Activated CD4-positive, alpha-beta T cell treated with anti-CD3 and anti-CD28 coated beads, Interleukin-2, amount 10 ng/mL, durations not matched to agents 7 days and 5 days (primary cell): ENCODE results near the gene TRAPPC5. TPM values are rescaled to one million over a fixed set of nuclear protein-coding genes. Genes with fewer than 3 reads are reported as not detected.
A peak's percentile ranks its signal among the peaks of the same experiment; 100 is the strongest.

ENCODE experiments used
- CTCF ChIA-PET: fragments of 350-600 bp; sonication (Branson Sonifier 250); formaldehyde crosslinking; loops from one replicate; lab custom pipeline; 2021; ENCODE audit warnings: antibody characterized with exemption; lab: Charles Lee
- POLR2A ChIA-PET: fragments of 350-600 bp; sonication (Branson Sonifier 250); formaldehyde crosslinking; loops from one replicate; lab custom pipeline; 2021; ENCODE audit warnings: antibody characterized with exemption; lab: Charles Lee
- DNase-seq: peaks from one replicate; pipeline ENCODE4 v3.0.0-alpha.2; 2020
- H3K27ac Mint-ChIP-seq: one replicate; pipeline ENCODE4 v1.8.0; 2021; ENCODE audit warnings: mild to moderate bottlenecking, moderate library complexity, mixed read lengths
- H3K27me3 Mint-ChIP-seq: one replicate; pipeline ENCODE4 v1.8.0; 2021; ENCODE audit warnings: mixed read lengths
- H3K36me3 Mint-ChIP-seq: one replicate; pipeline ENCODE4 v1.8.0; 2021; ENCODE audit warnings: low read depth, mixed read lengths
- H3K4me1 Mint-ChIP-seq: one replicate; pipeline ENCODE4 v1.8.0; 2021; ENCODE audit warnings: mixed read lengths
- H3K4me3 Mint-ChIP-seq: one replicate; pipeline ENCODE4 v1.8.0; 2021; ENCODE audit warnings: mild to moderate bottlenecking, moderate library complexity, mixed read lengths
- H3K9me3 Mint-ChIP-seq: one replicate; pipeline ENCODE4 v1.8.0; 2021; ENCODE audit warnings: mixed read lengths
- total RNA-seq, 2 experiments: library from RNA; stranded (reverse); gene quantifications; one replicate each; pipeline ENCODE4 v1.2.3, GENCODE V29; 2021

Gene TRAPPC5
- total RNA-seq, 2 experiments from 2014 or later = 105 to 106 TPM

DNA sequence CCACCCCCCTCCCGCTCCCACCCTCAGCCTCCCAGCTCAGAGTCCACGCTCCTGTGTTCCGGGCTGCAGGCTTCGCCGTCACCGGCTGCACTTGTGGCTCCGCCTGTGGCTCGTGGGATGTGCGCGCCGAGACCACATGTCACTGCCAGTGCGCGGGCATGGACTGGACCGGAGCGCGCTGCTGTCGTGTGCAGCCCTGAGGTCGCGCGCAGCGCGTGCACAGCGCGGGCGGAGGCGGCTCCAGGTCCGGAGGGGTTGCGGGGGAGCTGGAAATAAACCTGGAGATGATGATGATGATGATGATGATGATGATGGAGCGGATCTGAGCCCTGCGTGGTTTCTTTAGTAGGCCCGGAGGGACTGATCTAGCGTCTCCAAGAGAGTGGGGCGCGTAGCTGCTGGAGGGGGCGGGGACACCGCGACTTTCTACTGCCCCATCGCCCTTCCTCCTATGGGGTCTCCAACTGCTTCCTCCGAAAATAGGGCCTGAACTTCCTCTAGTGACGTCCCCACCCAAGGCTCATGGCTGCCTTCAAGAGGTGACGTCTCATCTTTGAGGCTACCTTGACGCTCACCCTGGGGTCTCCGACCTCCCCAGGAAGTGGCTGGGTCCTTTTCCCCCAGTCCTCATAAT lies 10.4 kb upstream of the TRAPPC5 start:
- Mint-ChIP-seq H3K27ac (no peak overlapping the region), H3K4me3 (peak overlapping the region; percentile 38), H3K4me1 (peaks cover 23% of the 10 kb centered on the region), H3K9me3 (no peaks in the 10 kb centered on the region), H3K27me3 (peaks cover 26% of the 10 kb centered on the region), H3K36me3 (no peaks in the 10 kb centered on the region)
- peak; percentile 33 for DNase-seq
- ChIA-PET CTCF (interaction anchor here (0.6 to 3.2 kb wide), 5 partner anchors 10 to 316 kb away, joined by 3 to 20 read pairs (median 4); partner anchors contain the start of genes PCP2 and TRAPPC5), POLR2A (no interaction called here)

DNA sequence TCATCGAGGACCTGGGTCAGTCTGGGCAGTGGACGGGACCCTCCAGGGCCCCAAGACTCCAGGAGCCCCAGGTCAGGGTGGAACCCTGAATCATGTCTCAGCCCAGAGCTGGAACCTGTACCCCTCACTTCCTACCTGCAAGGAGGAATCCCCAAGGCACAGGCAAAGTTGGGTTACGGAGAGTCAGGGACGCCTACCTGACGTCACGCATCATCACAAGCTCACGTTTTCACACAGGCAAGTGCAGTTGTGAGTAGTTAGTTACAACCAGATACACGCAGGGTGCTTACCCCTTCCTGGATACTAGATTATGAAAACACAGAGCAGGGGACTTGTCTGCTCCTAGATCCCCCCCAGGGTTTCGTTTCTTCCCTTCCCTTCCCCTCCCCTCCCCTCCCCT lies 9.8 kb upstream of the TRAPPC5 start:
- no peaks in the 10 kb centered on the region for H3K36me3 Mint-ChIP-seq
- CTCF ChIA-PET = interaction anchor here (0.6 to 1.1 kb wide), 4 partner anchors 10 to 37 kb away, joined by 3 to 5 read pairs (median 4); partner anchors contain the start of genes PCP2 and TRAPPC5
- no peaks in the 10 kb centered on the region for H3K9me3 Mint-ChIP-seq
- peaks cover 24% of the 10 kb centered on the region for H3K4me1 Mint-ChIP-seq
- H3K4me3 Mint-ChIP-seq = no peak overlapping the region
- no peak for DNase-seq
- H3K27me3 Mint-ChIP-seq = peaks cover 25% of the 10 kb centered on the region
- POLR2A ChIA-PET = no interaction called here
- H3K27ac Mint-ChIP-seq = no peak overlapping the region

DNA sequence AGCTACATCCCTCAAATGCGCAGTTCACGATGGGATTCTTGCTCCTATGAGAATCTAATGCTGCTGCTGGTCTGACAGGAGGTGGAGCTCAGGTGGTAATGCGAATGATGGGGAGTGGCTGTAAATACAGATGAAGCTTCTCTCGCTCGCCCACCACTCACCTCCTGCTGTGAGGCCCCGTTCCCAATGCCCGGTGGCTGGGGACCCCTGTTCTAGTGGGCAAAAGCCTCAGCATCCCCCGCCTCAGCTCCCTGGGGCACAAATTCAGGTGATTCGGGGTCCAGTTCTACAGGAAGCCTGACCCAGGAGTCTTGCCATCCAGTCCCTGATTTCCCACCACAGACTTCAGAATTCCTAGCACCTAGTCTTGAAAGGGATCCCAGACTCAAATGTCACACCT lies 8.1 kb upstream of the TRAPPC5 start:
- ChIA-PET POLR2A (no interaction called here), CTCF (no interaction called here)
- Mint-ChIP-seq H3K4me1 (peaks cover 39% of the 10 kb centered on the region), H3K27ac (no peak overlapping the region), H3K27me3 (peaks cover 33% of the 10 kb centered on the region), H3K4me3 (no peak overlapping the region), H3K36me3 (no peaks in the 10 kb centered on the region), H3K9me3 (no peaks in the 10 kb centered on the region)
- DNase-seq = no peak

DNA sequence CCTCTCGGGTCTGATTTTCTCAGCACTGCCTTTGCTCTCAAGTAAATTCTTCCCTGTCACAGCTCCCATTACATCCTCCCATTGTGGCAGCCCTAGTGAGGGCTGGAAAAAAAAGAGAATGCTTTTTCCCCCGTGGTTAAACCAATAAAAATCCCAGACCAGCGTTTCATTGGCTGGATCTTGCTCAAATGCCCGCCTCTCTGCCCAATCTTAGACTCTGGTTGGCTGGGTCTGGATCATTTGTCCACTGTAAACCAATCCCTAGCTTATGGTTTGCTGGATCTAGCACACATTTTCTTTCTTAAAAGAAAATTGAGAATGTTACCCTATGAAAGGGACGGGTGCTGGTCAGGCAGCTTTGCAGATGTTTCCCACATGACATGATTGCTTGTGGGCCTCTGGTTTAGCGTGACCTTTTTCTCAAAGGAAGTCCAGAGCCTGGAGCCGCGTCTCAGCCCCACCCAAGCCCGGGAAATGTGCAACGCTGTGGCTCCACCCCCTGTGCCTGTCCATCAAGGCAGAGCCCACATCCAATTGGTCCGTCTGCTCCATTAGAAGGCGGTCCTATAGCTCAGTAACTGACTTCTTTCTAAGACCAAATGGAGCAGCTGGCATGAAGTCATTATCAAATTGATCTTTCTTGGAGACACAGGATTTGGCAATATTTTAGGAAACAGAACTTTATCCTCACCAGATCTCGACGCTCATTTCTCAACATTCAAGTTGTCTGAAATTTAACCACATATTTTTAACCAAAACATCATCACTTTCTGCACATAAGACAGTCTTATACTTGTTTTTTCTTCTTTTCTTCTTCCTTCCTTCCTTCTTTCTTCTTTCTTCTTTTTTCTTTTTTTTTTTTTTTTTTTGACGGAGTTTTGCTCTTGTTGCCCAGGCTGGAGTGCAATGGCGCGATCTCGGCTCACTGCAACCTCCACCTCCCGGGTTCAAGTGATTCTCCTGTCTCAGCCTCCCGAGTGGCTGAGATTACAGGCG lies 6.3 kb upstream of the TRAPPC5 start:
- peak; percentile 27 for DNase-seq
- no peak overlapping the region for H3K27ac Mint-ChIP-seq
- no peak overlapping the region for H3K4me3 Mint-ChIP-seq
- no peaks in the 10 kb centered on the region for H3K9me3 Mint-ChIP-seq
- peaks cover 51% of the 10 kb centered on the region for H3K4me1 Mint-ChIP-seq
- H3K36me3 Mint-ChIP-seq = no peaks in the 10 kb centered on the region
- POLR2A ChIA-PET = no interaction called here
- H3K27me3 Mint-ChIP-seq = peaks cover 35% of the 10 kb centered on the region
- CTCF ChIA-PET = interaction anchor here (0.6 kb wide), 2 partner anchors 106 to 1028 kb away, joined by 3 read pairs; no protein-coding TSS in a partner anchor

DNA sequence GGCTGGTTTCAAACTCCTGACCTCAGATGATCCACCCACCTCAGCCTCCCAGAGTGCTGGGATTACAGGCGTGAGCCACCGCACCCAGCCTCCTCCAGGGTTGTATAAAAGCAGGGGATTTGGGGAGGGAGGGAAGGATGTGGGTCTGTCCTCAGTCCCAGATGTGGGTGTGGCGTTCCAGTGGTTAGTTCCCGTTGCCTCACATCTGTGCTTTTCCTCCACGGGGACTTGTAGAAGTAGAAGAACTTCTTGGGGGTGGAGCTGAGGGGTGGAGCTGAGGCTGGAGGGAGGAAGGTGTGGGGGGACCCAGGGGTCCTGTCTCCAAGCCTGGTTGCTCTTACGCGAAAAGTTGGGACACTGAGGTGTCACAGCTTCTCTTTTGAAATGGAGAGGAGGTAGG lies 4.3 kb upstream of the TRAPPC5 start:
- POLR2A ChIA-PET = no interaction called here
- Mint-ChIP-seq H3K9me3 (no peaks in the 10 kb centered on the region), H3K4me3 (no peak overlapping the region), H3K27me3 (peaks cover 23% of the 10 kb centered on the region), H3K27ac (no peak overlapping the region), H3K4me1 (peaks cover 51% of the 10 kb centered on the region), H3K36me3 (no peaks in the 10 kb centered on the region)
- no peak for DNase-seq
- CTCF ChIA-PET = no interaction called here

- no peaks in the 10 kb centered on the region for H3K9me3 Mint-ChIP-seq
- CTCF ChIA-PET = no interaction called here
- H3K4me3 Mint-ChIP-seq = no peak within 1 kb of the TSS
- no peak within 1 kb of the TSS for H3K27ac Mint-ChIP-seq
- H3K36me3 Mint-ChIP-seq = peaks cover 3% of the 10 kb centered on the region
- H3K4me1 Mint-ChIP-seq = peaks cover 52% of the 10 kb centered on the region
- no peak for DNase-seq
- POLR2A ChIA-PET = no interaction called here
- peaks cover 21% of the 10 kb centered on the region for H3K27me3 Mint-ChIP-seq
Measured at GRCh38 chr19:7676854-7677253, 3.8 kb upstream of the TRAPPC5 start, which contains the start of gene MCEMP1. MCEMP1 (plus strand) TSS chr19:7677090; CDS start chr19:7677121, 31 bp downstream.

DNA sequence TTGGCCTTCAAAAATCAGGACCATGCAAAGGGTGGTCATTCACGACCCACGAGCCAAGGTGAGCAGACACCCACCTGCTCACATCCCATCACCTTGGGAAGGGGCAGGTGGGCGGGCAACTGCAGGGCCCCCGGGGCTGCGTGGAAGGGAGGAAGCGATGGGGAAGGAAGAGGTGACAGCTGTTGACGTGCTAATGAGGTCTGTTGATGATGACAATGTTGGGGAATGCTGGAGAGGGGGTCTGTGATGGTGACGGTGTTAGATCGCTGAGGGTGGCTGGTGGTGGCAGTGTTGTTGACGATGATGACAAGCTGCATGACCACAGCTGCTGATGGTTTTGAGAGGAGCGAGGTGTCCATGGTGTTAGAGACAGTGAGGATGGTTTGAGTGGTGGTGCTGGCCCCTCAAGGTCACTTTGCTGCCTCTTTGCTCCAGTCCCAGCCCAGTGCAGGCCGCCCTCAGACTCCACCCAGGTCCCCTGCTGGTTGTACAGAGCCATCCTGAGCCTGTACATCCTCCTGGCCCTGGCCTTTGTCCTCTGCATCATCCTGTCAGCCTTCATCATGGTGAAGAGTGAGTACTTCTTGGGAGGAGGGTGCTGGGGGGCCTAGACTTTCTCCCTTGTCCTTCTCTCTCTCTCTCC lies 2.8 kb upstream of the TRAPPC5 start:
- DNase-seq = no peak
- Mint-ChIP-seq H3K9me3 (no peaks in the 10 kb centered on the region), H3K4me1 (peaks cover 58% of the 10 kb centered on the region), H3K36me3 (peaks cover 7% of the 10 kb centered on the region), H3K27ac (no peak overlapping the region), H3K4me3 (no peak overlapping the region), H3K27me3 (peaks cover 19% of the 10 kb centered on the region)
- ChIA-PET CTCF (interaction anchor here (0.9 kb wide), 2 partner anchors 109 to 192 kb away, joined by 3 read pairs; no protein-coding TSS in a partner anchor), POLR2A (no interaction called here)

- CTCF ChIA-PET = interaction anchor here (0.9 kb wide), 1 partner anchor 110 kb away, joined by 3 read pairs; no protein-coding TSS in a partner anchor
- peak; percentile 79 for DNase-seq
- Mint-ChIP-seq H3K4me3 (no peak overlapping the region), H3K36me3 (peaks cover 13% of the 10 kb centered on the region), H3K27ac (peak overlapping the region; percentile 28), H3K4me1 (peaks cover 58% of the 10 kb centered on the region), H3K27me3 (peaks cover 19% of the 10 kb centered on the region), H3K9me3 (no peaks in the 10 kb centered on the region)
- POLR2A ChIA-PET = no interaction called here
Measured at GRCh38 chr19:7678971-7679751, 1.5 kb upstream of the TRAPPC5 start.

DNA sequence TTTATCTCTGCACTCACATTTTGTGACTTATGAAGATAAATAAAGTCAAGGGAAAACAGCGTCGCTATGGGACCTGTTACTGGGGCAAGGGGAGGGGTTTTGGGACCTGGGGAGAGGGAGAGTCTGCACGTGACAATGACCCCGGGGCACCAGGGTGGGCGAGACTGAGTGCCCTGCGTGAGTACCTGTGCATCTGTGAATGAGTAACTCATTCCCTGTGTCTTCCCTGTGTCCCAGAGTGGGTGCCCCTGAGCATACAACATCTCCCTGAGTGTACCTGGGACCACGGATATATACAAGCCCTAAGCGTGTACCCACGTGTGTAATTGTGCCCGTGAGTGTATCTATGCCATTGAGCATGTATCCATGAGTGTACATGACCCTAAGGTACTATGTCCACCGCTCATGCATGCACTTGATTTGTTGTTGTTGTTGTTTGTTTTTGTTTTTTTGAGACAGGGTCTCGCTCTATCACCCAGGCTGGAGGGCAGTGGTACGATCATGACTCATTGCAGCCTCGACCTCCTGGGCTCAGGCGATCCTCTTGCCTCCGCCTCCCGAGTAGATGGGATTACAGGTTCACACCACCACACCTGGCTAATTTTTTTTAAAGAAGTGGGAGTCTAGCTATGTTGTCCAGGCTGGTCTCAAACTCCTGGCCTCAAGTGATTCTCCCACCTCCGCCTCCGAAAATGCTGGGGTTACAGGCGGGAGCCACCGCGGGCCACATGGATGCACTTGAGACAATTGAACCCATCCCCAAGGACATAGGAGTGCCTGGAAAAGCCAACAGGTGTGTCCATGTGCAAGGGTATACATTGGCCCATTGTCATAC lies 645 bp upstream of the TRAPPC5 start:
- Mint-ChIP-seq H3K27me3 (peaks cover 19% of the 10 kb centered on the region), H3K4me3 (peak overlapping the region; percentile 89), H3K36me3 (peaks cover 13% of the 10 kb centered on the region), H3K9me3 (no peaks in the 10 kb centered on the region), H3K4me1 (peaks cover 53% of the 10 kb centered on the region), H3K27ac (peak overlapping the region; percentile 70)
- ChIA-PET CTCF (interaction anchor here (0.6 to 1.9 kb wide), 25 partner anchors 9 to 322 kb away, joined by 3 to 20 read pairs (median 6); partner anchors contain the start of genes FCER2, RETN and SNAPC2), POLR2A (no interaction called here)
- no peak for DNase-seq

- Mint-ChIP-seq H3K4me1 (peaks cover 43% of the 10 kb centered on the region), H3K36me3 (peaks cover 13% of the 10 kb centered on the region), H3K27me3 (peaks cover 12% of the 10 kb centered on the region), H3K9me3 (no peaks in the 10 kb centered on the region), H3K4me3 (peak overlapping the region; percentile 89), H3K27ac (peak overlapping the region; percentile 96)
- DNase-seq = peak; percentile 93
- ChIA-PET POLR2A (interaction anchor here (0.6 kb wide), 1 partner anchor 113 kb away, joined by 3 read pairs; no protein-coding TSS in a partner anchor), CTCF (interaction anchor here (0.6 to 2.0 kb wide), 54 partner anchors 7 to 582 kb away, joined by 3 to 20 read pairs (median 4); partner anchors contain the start of genes FCER2, MAP2K7, RETN and SNAPC2)
Measured at GRCh38 chr19:7681340-7682174, 924 bp downstream of the TRAPPC5 start.
